IgD-negative memory B cell (primary cell): ENCODE measurements around the gene PRKD1. TPM values are rescaled to one million over a fixed set of nuclear protein-coding genes. Genes with fewer than 3 reads are reported as not detected.
A peak's percentile ranks its signal among the peaks of the same experiment; 100 is the strongest.

Experiments used
- H3K27ac Mint-ChIP-seq, 3 donors: one replicate each; pipeline ENCODE4 v1.8.0; 2020 to 2022; ENCODE audit warnings: mild to moderate bottlenecking in 3 of 3, mixed read lengths in 3 of 3, moderate library complexity in 1 of 3
- H3K27me3 Mint-ChIP-seq: one replicate; pipeline ENCODE4 v1.8.0; 2021; ENCODE audit warnings: mixed read lengths
- H3K36me3 Mint-ChIP-seq: one replicate; pipeline ENCODE4 v1.8.0; 2020; ENCODE audit warnings: mild to moderate bottlenecking, mixed read lengths
- H3K4me1 Mint-ChIP-seq, 3 donors: one replicate each; pipeline ENCODE4 v1.8.0; 2020 to 2022; ENCODE audit warnings: mixed read lengths in 3 of 3, mild to moderate bottlenecking in 1 of 3
- H3K4me3 Mint-ChIP-seq, 4 donors: one replicate each; pipeline ENCODE4 v1.8.0; 2020 to 2022; ENCODE audit warnings: mild to moderate bottlenecking in 4 of 4, mixed read lengths in 4 of 4, moderate library complexity in 3 of 4
- H3K9me3 Mint-ChIP-seq, 3 donors: one replicate each; pipeline ENCODE4 v1.8.0; 2020 to 2021; ENCODE audit warnings: mixed read lengths in 3 of 3, mild to moderate bottlenecking in 1 of 3
- polyA plus RNA-seq: library from polyadenylated mRNA; unstranded; fragments of 300-500 nt; fragmentation: Illumina TruSeq; gene quantifications from one replicate; pipeline ENCODE4 v1.2.3, GENCODE V29; 2021

The PRKD1 gene
- polyA plus RNA-seq, 1 donor from 2014 or later = 1.0 TPM

- no peak overlapping the region for H3K27ac Mint-ChIP-seq
- no peaks in the 10 kb centered on the region for H3K27me3 Mint-ChIP-seq
- H3K4me3 Mint-ChIP-seq = no peak overlapping the region
- H3K4me1 Mint-ChIP-seq = peaks cover 0 to 4% (median 0%) of the 10 kb centered on the region in 3 donors
- peaks cover under 1% of the 10 kb centered on the region for H3K36me3 Mint-ChIP-seq
- peaks cover 0 to 2% (median 0%) of the 10 kb centered on the region in 3 donors for H3K9me3 Mint-ChIP-seq
Observed at GRCh38 chr14:29918981-29919380, 8.7 kb downstream of the PRKD1 start.

- no peak overlapping the region for H3K4me3 Mint-ChIP-seq
- no peak overlapping the region for H3K27ac Mint-ChIP-seq
- H3K9me3 Mint-ChIP-seq = peaks cover 0 to 3% (median 0%) of the 10 kb centered on the region in 3 donors
- H3K27me3 Mint-ChIP-seq = no peaks in the 10 kb centered on the region
- peaks cover 3% of the 10 kb centered on the region for H3K36me3 Mint-ChIP-seq
- H3K4me1 Mint-ChIP-seq = no peaks in the 10 kb centered on the region
Observed at GRCh38 chr14:29913566-29913965, 14.1 kb downstream of the PRKD1 start.

- Mint-ChIP-seq H3K9me3 (peaks cover 0 to 2% (median 0%) of the 10 kb centered on the region in 3 donors), H3K36me3 (peaks cover 3% of the 10 kb centered on the region), H3K27ac (no peak overlapping the region), H3K4me3 (no peak overlapping the region), H3K4me1 (no peaks in the 10 kb centered on the region), H3K27me3 (no peaks in the 10 kb centered on the region)
Observed at GRCh38 chr14:29911810-29912209, 15.8 kb downstream of the PRKD1 start.

GRCh38 chr14:29908652-29909577 lies 18.7 kb downstream of the PRKD1 start:
- H3K36me3 Mint-ChIP-seq = peaks cover 2% of the 10 kb centered on the region
- no peaks in the 10 kb centered on the region for H3K27me3 Mint-ChIP-seq
- H3K4me1 Mint-ChIP-seq = no peaks in the 10 kb centered on the region
- H3K27ac Mint-ChIP-seq = no peak overlapping the region
- no peak overlapping the region for H3K4me3 Mint-ChIP-seq
- H3K9me3 Mint-ChIP-seq = peaks cover 0 to under 1% (median 0%) of the 10 kb centered on the region in 3 donors

- no peaks in the 10 kb centered on the region for H3K36me3 Mint-ChIP-seq
- no peak overlapping the region for H3K27ac Mint-ChIP-seq
- H3K4me1 Mint-ChIP-seq = no peaks in the 10 kb centered on the region
- H3K9me3 Mint-ChIP-seq = no peaks in the 10 kb centered on the region
- peak overlapping the region in 1 of 4 donors; percentile 41 for H3K4me3 Mint-ChIP-seq
- no peaks in the 10 kb centered on the region for H3K27me3 Mint-ChIP-seq
Observed at GRCh38 chr14:29906256-29906870, 21.3 kb downstream of the PRKD1 start.

- no peak overlapping the region for H3K27ac Mint-ChIP-seq
- H3K27me3 Mint-ChIP-seq = no peaks in the 10 kb centered on the region
- no peak overlapping the region for H3K4me3 Mint-ChIP-seq
- H3K9me3 Mint-ChIP-seq = peaks cover 0 to 4% (median 3%) of the 10 kb centered on the region in 3 donors
- peaks cover 0 to 2% (median under 1%) of the 10 kb centered on the region in 3 donors for H3K4me1 Mint-ChIP-seq
- H3K36me3 Mint-ChIP-seq = no peaks in the 10 kb centered on the region
Observed at GRCh38 chr14:29905543-29905942, 22.1 kb downstream of the PRKD1 start.

- peak overlapping the region in 1 of 4 donors; percentile 87 for H3K4me3 Mint-ChIP-seq
- H3K27ac Mint-ChIP-seq = no peak overlapping the region
- H3K4me1 Mint-ChIP-seq = peaks cover 5 to 9% (median 6%) of the 10 kb centered on the region in 3 donors
Observed at GRCh38 chr14:29900609-29901350, 26.9 kb downstream of the PRKD1 start.

GRCh38 chr14:29898470-29898869 lies 29.2 kb downstream of the PRKD1 start:
- H3K4me3 Mint-ChIP-seq = no peak overlapping the region
- peaks cover 5 to 13% (median 6%) of the 10 kb centered on the region in 3 donors for H3K4me1 Mint-ChIP-seq
- no peaks in the 10 kb centered on the region for H3K27me3 Mint-ChIP-seq
- no peak overlapping the region for H3K27ac Mint-ChIP-seq
- H3K36me3 Mint-ChIP-seq = no peaks in the 10 kb centered on the region
- H3K9me3 Mint-ChIP-seq = peaks cover 0 to 4% (median 3%) of the 10 kb centered on the region in 3 donors

More at GRCh38 chr14:29900609-29901350, 26.9 kb downstream of the PRKD1 start:
- Mint-ChIP-seq H3K27me3 (no peaks in the 10 kb centered on the region), H3K36me3 (no peaks in the 10 kb centered on the region), H3K9me3 (peaks cover 0 to 4% (median 3%) of the 10 kb centered on the region in 3 donors)

GRCh38 chr14:29897181-29897580 lies 30.5 kb downstream of the PRKD1 start:
- H3K27ac Mint-ChIP-seq = no peak overlapping the region
- H3K27me3 Mint-ChIP-seq = no peaks in the 10 kb centered on the region
- H3K4me3 Mint-ChIP-seq = no peak overlapping the region
- peaks cover 0 to 4% (median 3%) of the 10 kb centered on the region in 3 donors for H3K9me3 Mint-ChIP-seq
- no peaks in the 10 kb centered on the region for H3K36me3 Mint-ChIP-seq
- peaks cover 5 to 13% (median 6%) of the 10 kb centered on the region in 3 donors for H3K4me1 Mint-ChIP-seq

- no peak overlapping the region for H3K27ac Mint-ChIP-seq
- H3K9me3 Mint-ChIP-seq = peaks cover 0 to 4% (median 3%) of the 10 kb centered on the region in 3 donors
- H3K36me3 Mint-ChIP-seq = peaks cover 3% of the 10 kb centered on the region
- H3K4me1 Mint-ChIP-seq = peaks cover 5 to 13% (median 6%) of the 10 kb centered on the region in 3 donors
- H3K27me3 Mint-ChIP-seq = no peaks in the 10 kb centered on the region
- no peak overlapping the region for H3K4me3 Mint-ChIP-seq
Observed at GRCh38 chr14:29896354-29896821, 31.3 kb downstream of the PRKD1 start.

GRCh38 chr14:29895591-29896083 lies 32.0 kb downstream of the PRKD1 start:
- Mint-ChIP-seq H3K27me3 (no peaks in the 10 kb centered on the region), H3K27ac (no peak overlapping the region), H3K9me3 (no peaks in the 10 kb centered on the region), H3K4me3 (no peak overlapping the region), H3K36me3 (peaks cover 3% of the 10 kb centered on the region), H3K4me1 (peaks cover 5 to 12% (median 6%) of the 10 kb centered on the region in 3 donors)

GRCh38 chr14:29893989-29894388 lies 33.7 kb downstream of the PRKD1 start:
- no peak overlapping the region for H3K4me3 Mint-ChIP-seq
- no peaks in the 10 kb centered on the region for H3K9me3 Mint-ChIP-seq
- H3K27ac Mint-ChIP-seq = no peak overlapping the region
- H3K4me1 Mint-ChIP-seq = peaks cover 0 to 4% (median 0%) of the 10 kb centered on the region in 3 donors
- H3K27me3 Mint-ChIP-seq = no peaks in the 10 kb centered on the region
- H3K36me3 Mint-ChIP-seq = peaks cover 3% of the 10 kb centered on the region

- Mint-ChIP-seq H3K4me1 (peaks cover 0 to 4% (median 0%) of the 10 kb centered on the region in 3 donors), H3K4me3 (no peak overlapping the region), H3K27me3 (no peaks in the 10 kb centered on the region), H3K27ac (no peak overlapping the region), H3K9me3 (no peaks in the 10 kb centered on the region), H3K36me3 (peaks cover 3% of the 10 kb centered on the region)
Observed at GRCh38 chr14:29892327-29892726, 35.3 kb downstream of the PRKD1 start.

GRCh38 chr14:29885988-29886387 lies 41.7 kb downstream of the PRKD1 start:
- no peak overlapping the region for H3K27ac Mint-ChIP-seq
- no peaks in the 10 kb centered on the region for H3K4me1 Mint-ChIP-seq
- peaks cover 3 to 8% (median 5%) of the 10 kb centered on the region in 3 donors for H3K9me3 Mint-ChIP-seq
- no peak overlapping the region for H3K4me3 Mint-ChIP-seq
- H3K27me3 Mint-ChIP-seq = peaks cover 2% of the 10 kb centered on the region
- no peaks in the 10 kb centered on the region for H3K36me3 Mint-ChIP-seq
